ENCODE measurements around the gene ZBTB16. TPM values are rescaled to one million over a fixed set of nuclear protein-coding genes. Genes with fewer than 3 reads are reported as not detected.

The ZBTB16 gene
- total RNA-seq, 4 donors from 2014 or later = 10.4 to 137 (median 18.8) TPM

GRCh38 chr11:114147375-114148012 lies 88.0 kb downstream of the ZBTB16 start:
- 55 to 62% methylated on average over 5 of the region's 5 CpGs for WGBS, 2 donors
- H3K4me3 ChIP-seq = no peak overlapping the region
- peaks cover 0 to 9% (median 0%) of the 10 kb centered on the region in 3 donors for H3K36me3 ChIP-seq
- intact Hi-C loops (cut with DNase I) = no loop called here
- H3K27ac ChIP-seq = peak overlapping the region; percentile 34 to 99 (median 92)
- H3K9me3 ChIP-seq = no peaks in the 10 kb centered on the region
- no peaks in the 10 kb centered on the region for H3K27me3 ChIP-seq
- H3K4me1 ChIP-seq = peaks cover 18 to 96% (median 48%) of the 10 kb centered on the region in 3 donors
- TF ChIP-seq CTCF (IDR thresholded peaks at IDR 0.05) (no peak), POLR2A (IDR thresholded peaks at IDR 0.05) (no peak)
- no peak for DNase-seq

- Histone ChIP-seq H3K9me3 (no peaks in the 10 kb centered on the region), H3K27ac (peak overlapping the region; percentile 34 to 99 (median 92)), H3K4me1 (peaks cover 13 to 96% (median 53%) of the 10 kb centered on the region in 3 donors), H3K27me3 (no peaks in the 10 kb centered on the region), H3K36me3 (peaks cover 0 to 7% (median 0%) of the 10 kb centered on the region in 3 donors), H3K4me3 (no peak overlapping the region)
- no peak for DNase-seq
- TF ChIP-seq CTCF (IDR thresholded peaks at IDR 0.05) = no peak
- TF ChIP-seq POLR2A (IDR thresholded peaks at IDR 0.05) = no peak
- 49 to 57% methylated on average over 5 of the region's 5 CpGs for WGBS, 2 donors
- intact Hi-C loops (cut with DNase I) = no loop called here
Observed at GRCh38 chr11:114148013-114148382, 88.5 kb downstream of the ZBTB16 start.

GRCh38 chr11:114149689-114150407 lies 90.3 kb downstream of the ZBTB16 start:
- Histone ChIP-seq H3K4me3 (no peak overlapping the region), H3K4me1 (peaks cover 10 to 95% (median 53%) of the 10 kb centered on the region in 3 donors), H3K27ac (peak overlapping the region; percentile 4 to 99 (median 97)), H3K36me3 (peaks cover 0 to 4% (median 0%) of the 10 kb centered on the region in 3 donors), H3K27me3 (no peaks in the 10 kb centered on the region), H3K9me3 (no peaks in the 10 kb centered on the region)
- 72 to 94% methylated on average over 3 of the region's 3 CpGs for WGBS, 2 donors
- intact Hi-C loops (cut with DNase I) = no loop called here
- DNase-seq = no peak
- TF ChIP-seq CTCF (IDR thresholded peaks at IDR 0.05) (no peak), POLR2A (IDR thresholded peaks at IDR 0.05) (no peak)

- Histone ChIP-seq H3K36me3 (peaks cover 0 to 4% (median 0%) of the 10 kb centered on the region in 3 donors), H3K9me3 (no peaks in the 10 kb centered on the region), H3K4me1 (peaks cover 18 to 97% (median 59%) of the 10 kb centered on the region in 3 donors), H3K4me3 (no peak overlapping the region), H3K27ac (peak overlapping the region; percentile 4 to 99 (median 97)), H3K27me3 (no peaks in the 10 kb centered on the region)
- intact Hi-C loops (cut with DNase I) = no loop called here
- TF ChIP-seq POLR2A (IDR thresholded peaks at IDR 0.05) (no peak), CTCF (IDR thresholded peaks at IDR 0.05) (no peak)
- 72 to 75% methylated on average over 5 to 6 of the region's 6 CpGs for WGBS, 2 donors
- no peak for DNase-seq
Observed at GRCh38 chr11:114150671-114151070, 91.2 kb downstream of the ZBTB16 start.

- Histone ChIP-seq H3K27me3 (no peaks in the 10 kb centered on the region), H3K4me3 (no peak overlapping the region), H3K36me3 (peaks cover 0 to 7% (median 4%) of the 10 kb centered on the region in 3 donors), H3K9me3 (no peaks in the 10 kb centered on the region), H3K27ac (peak overlapping the region; percentile 84 to 99 (median 97)), H3K4me1 (peaks cover 27 to 97% (median 62%) of the 10 kb centered on the region in 3 donors)
- WGBS, 2 donors = 100% methylated on average over 2 of the region's 2 CpGs; no CpG with 5 or more reads in 1 of the 2 donors
- no peak for DNase-seq
- intact Hi-C loops (cut with DNase I) = no loop called here
- no peak for TF ChIP-seq CTCF (IDR thresholded peaks at IDR 0.05)
- TF ChIP-seq POLR2A (IDR thresholded peaks at IDR 0.05) = no peak
Observed at GRCh38 chr11:114151631-114152030, 92.1 kb downstream of the ZBTB16 start.

Measured in esophagus squamous epithelium (tissue), 5 donors.